GM19099 (cell line): ENCODE results near the gene GPR146.

Source experiments
- POLR2A ChIP-seq: IDR thresholded peaks from 3 replicates; pipeline ENCODE4 v1.6.1; 2011; ENCODE audit warnings: low read depth; ENCODE audit not compliant: insufficient read length; ENCODE audit errors: extremely low read depth

Gene GPR146, protein sequence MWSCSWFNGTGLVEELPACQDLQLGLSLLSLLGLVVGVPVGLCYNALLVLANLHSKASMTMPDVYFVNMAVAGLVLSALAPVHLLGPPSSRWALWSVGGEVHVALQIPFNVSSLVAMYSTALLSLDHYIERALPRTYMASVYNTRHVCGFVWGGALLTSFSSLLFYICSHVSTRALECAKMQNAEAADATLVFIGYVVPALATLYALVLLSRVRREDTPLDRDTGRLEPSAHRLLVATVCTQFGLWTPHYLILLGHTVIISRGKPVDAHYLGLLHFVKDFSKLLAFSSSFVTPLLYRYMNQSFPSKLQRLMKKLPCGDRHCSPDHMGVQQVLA

DNA sequence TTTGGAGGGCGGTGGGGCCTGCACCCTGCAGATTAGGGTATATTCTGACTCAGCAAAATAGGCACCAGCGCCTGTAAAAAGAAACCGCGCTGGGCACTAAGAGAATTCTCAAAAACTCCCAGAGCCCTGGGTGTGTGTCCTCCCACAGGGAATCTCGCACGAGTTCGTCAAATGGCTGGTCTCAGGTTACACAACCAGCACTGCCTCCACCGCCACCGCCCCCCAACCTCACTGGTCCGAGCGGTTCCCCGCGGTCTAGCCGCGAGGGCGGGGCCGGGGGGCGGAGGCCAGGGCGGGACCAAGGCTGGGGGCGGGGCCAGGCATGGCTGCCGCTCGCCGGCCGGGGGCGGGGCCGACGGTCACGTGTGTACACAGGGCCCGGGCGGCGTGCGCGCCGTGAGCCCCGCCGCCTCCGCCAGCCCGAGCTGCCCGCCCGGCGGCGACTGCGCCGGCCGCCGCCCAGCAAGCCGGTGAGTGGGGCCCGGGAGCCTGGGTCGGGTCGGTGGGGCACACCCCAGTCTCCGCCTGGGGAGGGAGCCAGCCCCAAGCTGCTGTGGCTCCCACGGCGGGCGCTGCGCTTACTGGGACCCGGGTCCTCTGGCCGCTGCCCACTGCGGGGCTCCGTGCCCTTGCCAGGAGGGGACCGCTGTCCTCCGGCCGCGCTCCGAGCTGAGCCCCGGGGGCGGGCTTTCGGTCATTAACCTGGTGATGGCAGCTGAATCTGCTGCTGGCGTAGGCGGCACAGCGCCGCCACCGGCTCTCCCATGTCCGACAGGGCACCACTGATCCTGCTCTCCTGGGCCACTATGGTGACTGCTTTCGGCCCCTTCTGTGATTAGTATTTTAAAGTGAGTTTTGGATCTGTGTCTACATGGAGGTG is at the start of gene GPR146:
GPR146 (plus strand) TSS at position 358 of the 880 bp plus-strand sequence. CDS start 12,970 bp downstream, outside the sequence.
- peak; percentile 44 for TF ChIP-seq POLR2A

GRCh38 chr7:994592-995308 is 49.6 kb upstream of the GPR146 start:
- TF ChIP-seq POLR2A, result no peak

GRCh38 chr7:995571-995970 is 48.8 kb upstream of the GPR146 start:
- no peak for TF ChIP-seq POLR2A

- TF ChIP-seq POLR2A, result no peak
Observed at GRCh38 chr7:996079-996872, 48.1 kb upstream of the GPR146 start.

DNA sequence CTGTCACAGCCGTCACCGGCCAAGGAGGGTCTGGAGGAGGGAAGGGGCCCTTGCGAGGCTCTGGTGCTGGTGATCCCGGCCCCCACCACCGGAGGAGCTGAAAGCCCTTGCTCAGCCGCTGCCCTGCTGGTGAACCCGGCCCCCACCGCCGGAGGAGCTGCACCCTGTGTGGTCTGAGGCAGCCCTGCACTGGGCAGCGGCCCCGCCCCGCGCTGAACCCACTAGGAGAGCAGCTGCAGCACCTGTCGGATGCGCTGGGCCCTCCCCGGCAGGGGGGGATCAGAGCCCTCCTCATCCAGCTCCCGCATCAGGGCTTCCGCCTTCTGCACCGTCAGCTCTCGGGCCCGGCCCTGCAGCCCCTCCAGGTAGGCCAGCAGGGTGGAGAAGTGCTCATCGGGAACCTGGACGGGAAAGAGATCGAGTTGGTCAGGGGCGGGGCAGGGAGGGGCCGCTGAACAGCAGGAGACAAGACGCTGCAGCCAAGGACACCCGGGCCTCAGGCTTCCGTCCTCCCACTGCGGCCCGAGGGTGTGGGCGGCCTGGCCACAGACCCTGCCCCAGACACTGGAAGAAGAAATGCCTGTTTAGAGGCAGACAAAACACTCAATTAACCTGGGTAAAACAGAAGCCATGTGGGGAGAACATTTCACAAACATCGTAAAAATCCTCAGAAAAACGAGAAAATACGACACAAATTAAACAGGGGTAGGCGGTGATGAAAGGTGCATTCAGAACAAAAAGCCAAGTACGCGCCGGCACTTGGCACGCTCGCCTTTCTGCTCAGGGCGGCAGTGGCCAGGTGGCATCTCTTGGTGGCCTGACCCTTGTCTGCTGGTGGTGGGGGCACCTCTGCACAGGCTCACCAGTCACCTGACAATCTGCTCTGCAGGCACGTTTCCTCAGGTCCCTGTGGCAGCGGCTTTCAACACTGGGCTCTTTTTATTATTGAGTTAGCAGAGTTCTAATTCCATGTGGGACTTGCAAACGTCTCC is 46.6 kb upstream of the GPR146 start:
- TF ChIP-seq POLR2A, result no peak

DNA sequence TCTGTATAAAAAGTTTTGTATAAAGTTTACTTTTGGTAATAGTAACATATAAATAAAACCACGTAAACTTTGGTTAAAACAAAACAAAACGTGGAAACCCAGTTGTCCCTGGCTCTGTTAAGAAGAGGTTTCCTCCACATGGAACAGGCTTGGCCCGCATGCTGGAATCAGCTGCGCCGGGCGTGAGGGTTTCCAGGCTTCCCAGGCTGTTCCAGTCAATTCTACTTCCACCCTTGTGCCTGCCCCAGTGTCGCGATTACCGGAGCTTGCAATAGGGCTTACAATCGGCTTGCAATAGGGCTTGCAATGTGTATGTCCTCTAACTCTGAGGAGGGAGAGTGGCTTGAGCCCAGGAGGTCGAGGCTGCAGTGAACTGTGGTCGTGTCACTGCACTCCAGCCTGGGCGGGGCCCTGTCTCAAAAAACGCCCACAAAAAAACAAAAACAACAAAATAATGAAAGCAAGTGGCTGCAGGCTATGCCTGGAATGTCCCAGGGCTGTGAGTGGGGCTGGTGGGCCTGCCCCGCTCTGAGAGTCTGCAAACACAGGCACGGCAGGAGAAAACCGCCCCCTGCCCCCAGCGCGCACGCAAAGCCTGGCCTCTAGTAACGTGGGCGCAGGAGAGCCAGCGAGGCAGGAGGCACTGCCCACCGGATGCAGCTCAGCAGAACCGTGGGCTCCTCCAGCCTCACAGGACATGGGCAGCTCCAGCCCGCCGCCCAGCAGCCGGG is 45.0 kb upstream of the GPR146 start:
- TF ChIP-seq POLR2A, result no peak

DNA sequence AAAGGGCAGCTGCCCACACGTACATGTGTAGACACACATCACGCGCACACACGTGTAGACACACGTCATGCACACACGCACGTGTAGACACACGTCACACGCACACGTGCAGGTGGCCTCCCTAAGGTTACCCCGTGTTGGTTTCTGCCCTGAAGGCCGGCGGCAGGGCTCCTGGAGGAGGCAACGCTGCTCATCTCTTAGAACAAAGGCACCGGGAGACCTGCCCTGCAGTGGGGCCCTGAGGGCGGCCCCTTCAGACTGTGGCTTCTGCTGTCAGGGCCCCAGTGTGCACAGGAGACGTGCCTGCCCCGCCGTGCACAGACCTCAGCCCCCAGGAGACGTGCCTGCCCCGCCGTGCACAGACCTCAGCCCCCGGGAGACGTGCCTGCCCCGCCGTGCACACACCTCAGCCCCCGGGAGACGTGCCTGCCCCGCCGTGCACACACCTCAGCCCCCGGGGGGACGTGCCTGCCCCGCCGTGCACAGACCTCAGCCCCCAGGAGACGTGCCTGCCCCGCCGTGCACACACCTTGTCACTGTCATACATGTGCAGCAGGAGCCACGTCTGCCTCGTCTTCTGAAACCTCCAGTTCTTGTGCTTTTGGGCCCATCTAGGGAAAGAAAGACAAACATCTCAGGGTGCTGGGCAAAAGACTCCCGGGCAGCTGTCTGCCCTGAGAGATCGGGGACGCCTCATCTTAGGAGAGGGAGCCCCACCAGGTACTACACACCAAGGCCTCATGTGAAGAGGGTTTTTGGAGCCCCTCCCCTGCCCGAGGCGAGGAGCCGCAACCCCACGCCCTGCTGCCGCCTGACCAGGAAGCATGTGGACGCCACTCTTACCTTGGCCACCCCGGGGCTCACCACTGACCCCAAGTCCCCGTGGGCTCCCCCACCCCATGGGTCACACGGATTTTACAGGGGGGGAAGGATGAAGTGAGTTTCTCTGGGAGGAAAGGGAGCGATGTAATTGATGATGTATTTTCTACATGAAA is 44.1 kb upstream of the GPR146 start:
- no peak for TF ChIP-seq POLR2A

DNA sequence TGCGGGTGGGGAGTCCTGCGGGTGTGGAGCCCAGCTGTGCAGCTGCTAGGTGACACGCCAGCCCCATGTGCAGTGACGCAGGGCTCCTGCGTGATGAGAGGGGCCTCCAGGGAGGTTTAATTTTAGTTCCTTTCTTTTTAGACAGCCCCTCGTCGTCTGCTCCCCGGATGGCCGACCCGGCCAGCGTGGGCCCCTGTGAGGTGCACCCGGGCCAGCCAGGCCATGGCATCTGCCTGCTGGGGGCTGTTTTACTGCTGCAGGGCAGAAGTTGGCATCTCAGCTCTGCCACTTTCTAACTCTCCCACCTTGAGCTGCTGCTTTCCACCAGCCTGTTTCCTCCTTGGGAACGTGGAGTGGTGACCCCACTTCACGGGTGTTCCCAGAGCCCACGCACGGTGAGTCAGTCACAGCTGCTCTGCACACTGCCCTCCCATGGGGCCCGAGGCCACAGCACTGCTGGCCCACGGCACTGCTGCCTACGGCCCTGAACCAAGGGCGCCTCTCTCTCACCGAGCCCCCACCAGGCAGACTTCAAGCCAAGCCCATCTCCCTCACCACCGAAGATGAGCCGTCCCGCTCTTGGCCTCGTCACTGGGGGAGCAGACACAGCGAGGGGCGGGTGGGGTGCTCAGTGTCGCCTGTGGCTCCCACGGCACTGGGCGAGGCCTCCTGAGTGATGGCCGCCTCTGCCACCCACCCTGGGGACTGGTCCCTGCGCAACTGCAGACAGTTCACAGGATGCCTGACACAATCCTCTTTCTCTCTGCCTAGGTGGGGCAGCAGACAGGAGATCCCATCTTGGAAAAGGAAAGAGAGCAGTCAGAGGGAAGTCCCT is 40.1 kb upstream of the GPR146 start:
- TF ChIP-seq POLR2A, result no peak

DNA sequence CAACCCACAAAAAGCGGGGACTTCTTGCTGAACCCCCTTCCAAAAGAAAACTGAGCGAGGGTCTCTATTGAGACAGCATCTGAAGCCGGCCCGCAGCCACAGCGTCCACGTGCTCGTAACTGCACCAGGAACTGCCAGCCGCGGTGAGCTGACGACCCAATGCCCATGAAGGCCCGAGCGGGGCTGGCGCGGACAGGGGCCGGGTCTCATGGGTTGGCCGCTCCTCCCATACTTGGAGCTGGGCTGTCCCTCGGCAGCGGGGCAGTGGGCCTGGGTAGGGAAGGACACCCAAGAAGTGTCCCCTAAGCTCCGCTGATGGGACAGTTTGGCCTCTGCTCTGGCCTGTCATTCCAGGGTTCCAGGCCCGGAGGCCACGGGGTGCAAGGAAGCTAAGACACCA is 39.0 kb upstream of the GPR146 start:
- no peak for TF ChIP-seq POLR2A

- TF ChIP-seq POLR2A, result no peak
Observed at GRCh38 chr7:1007901-1008300, 36.4 kb upstream of the GPR146 start.
